GM06990 (cell line): ENCODE measurements around the gene TGFBRAP1.

Experiments used
- DNase-seq: peaks from one replicate; pipeline ENCODE4 v3.0.0-alpha.2; 2011; ENCODE audit not compliant: insufficient read length; ENCODE audit errors: extremely low read depth
- H3K27me3 ChIP-seq: replicated peaks from 2 replicates; pipeline ENCODE4 v1.6.0; 2011; ENCODE audit warnings: low read length; ENCODE audit not compliant: control insufficient read depth, insufficient read depth
- H3K36me3 ChIP-seq: 2 replicates; pipeline ENCODE4 v1.5.1; 2011; ENCODE audit warnings: low read length; ENCODE audit not compliant: control insufficient read depth, insufficient read depth
- H3K4me3 ChIP-seq: replicated peaks from 2 replicates; pipeline ENCODE4 v1.5.1; 2011; ENCODE audit warnings: low read depth, mild to moderate bottlenecking, control low read depth, low read length
- TF ChIP-seq, protein P1 (sequence below): IDR thresholded peaks from 2 replicates; pipeline ENCODE4 v1.5.1; 2011; ENCODE audit warnings: low read length, control low read depth, mild to moderate bottlenecking, inconsistent platforms; ENCODE audit not compliant: insufficient read depth, poor library complexity, severe bottlenecking

The TGFBRAP1 gene

DNA sequence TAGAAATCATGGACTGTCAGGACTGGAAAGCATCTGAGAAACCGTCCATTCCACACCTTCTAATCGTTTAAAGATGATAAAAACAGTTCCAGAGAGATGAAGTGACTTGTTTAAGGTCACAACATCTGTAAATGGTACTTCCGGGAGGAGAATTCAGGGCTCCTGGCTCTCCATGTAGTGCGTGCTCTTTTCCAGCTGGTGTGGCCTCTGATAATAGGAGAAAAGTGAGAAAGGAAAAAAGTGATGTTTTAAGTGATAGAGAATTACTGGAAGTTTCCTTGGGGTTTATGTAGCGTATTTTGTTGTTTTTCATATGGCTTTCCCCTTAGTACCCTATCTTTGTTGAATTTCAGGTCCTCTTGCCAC is 8.5 kb upstream of the TGFBRAP1 start:
- no peaks in the 10 kb centered on the region for H3K27me3 ChIP-seq
- no peak for DNase-seq
- TF ChIP-seq, protein P1, sequence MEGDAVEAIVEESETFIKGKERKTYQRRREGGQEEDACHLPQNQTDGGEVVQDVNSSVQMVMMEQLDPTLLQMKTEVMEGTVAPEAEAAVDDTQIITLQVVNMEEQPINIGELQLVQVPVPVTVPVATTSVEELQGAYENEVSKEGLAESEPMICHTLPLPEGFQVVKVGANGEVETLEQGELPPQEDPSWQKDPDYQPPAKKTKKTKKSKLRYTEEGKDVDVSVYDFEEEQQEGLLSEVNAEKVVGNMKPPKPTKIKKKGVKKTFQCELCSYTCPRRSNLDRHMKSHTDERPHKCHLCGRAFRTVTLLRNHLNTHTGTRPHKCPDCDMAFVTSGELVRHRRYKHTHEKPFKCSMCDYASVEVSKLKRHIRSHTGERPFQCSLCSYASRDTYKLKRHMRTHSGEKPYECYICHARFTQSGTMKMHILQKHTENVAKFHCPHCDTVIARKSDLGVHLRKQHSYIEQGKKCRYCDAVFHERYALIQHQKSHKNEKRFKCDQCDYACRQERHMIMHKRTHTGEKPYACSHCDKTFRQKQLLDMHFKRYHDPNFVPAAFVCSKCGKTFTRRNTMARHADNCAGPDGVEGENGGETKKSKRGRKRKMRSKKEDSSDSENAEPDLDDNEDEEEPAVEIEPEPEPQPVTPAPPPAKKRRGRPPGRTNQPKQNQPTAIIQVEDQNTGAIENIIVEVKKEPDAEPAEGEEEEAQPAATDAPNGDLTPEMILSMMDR: no peak
- peaks cover under 1% of the 10 kb centered on the region for H3K36me3 ChIP-seq
- peak overlapping the region; percentile 95 for H3K4me3 ChIP-seq

DNA sequence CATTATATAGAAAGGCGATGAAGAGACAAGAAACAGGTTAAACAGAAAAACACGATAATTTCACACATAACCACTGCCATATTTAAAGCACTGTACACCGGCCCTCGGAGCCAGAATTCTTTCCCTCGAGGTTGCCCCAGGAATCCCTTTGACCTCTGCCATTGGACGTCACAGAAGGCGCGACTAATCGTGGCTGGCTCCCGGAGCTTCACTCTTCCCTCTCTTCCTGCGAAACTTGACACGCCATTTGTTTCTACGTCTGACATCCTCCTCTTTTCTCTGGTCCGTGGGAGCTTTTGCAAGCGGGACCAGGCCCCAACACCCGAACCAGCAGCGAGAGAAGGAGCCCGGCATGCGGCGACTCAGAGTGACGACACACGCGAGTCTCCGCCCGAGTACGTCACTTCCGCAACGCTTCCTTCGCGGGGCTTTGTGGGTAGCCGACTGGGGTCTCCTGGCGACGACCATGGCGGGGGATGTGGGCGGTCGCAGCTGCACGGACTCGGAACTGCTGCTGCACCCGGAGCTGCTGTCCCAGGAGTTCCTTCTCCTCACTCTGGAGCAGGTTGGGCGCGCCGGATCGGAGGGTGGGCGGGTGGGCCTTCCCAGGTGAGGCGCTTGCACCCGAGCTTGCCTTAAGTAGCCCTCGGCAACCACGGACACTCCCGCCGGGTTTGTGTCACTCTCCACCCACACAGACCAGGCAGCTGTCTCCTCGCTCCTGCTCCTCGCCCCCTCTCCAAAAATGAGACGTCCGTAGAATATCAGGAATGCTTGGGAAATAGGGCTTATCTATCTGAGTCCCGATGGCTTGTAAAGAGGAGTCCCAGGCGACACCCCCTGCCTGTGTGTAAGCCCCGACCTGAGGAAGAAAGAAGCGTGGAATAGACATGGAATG is 7.8 kb upstream of the TGFBRAP1 start, which contains the start of gene C2orf49:
C2orf49 (plus strand) TSS at position 419 of the 898 bp plus-strand sequence; CDS start at position 467, 48 bp downstream.
- Histone ChIP-seq H3K4me3 (peak within 1 kb of the TSS; percentile 95), H3K36me3 (no peaks in the 10 kb centered on the region; the same call in none of the 2 replicates), H3K27me3 (no peaks in the 10 kb centered on the region)
- peak; percentile 89 for DNase-seq
- TF ChIP-seq, protein P1: no peak

DNA sequence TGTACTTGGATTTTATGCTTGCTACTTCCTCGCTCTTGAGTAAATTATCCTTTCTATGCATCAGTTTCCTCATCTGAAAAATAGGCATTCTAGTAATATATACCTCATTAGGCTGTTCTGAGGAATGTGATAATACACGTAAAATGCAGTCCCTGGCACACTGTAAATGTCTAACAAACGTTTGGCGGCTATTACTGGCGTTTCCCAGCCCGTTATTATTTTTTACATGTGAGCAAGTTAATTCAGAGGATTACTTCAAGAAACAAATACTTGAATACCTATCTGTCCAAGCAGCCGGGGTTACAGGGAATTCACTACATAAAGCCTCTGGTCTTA is 7.2 kb upstream of the TGFBRAP1 start:
- Histone ChIP-seq H3K36me3 (no peaks in the 10 kb centered on the region; the same call in none of the 2 replicates), H3K4me3 (peak overlapping the region; percentile 95), H3K27me3 (no peaks in the 10 kb centered on the region)
- DNase-seq: no peak
- TF ChIP-seq, protein P1: no peak

DNA sequence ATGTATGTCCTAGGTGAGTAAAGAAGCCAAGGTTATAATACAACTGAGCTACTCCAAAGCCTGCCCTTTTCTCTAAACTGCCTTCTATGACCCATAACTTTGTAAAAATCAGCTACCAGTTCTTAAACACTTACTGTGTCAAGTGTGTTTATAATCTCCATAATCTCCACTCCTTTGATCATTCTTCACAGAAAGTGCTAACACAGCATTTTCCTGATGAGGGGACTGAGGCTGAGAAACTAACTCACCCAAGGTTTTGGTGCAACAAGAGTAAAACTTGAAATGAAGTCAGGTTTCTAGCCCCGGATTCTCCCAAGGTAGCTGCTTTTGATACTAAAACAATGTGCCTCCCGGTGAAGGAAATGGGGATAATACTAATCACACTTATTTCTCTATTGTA is 5.9 kb upstream of the TGFBRAP1 start:
- H3K36me3 ChIP-seq: no peaks in the 10 kb centered on the region; the same call in 1 of the 2 replicates
- no peak overlapping the region for H3K4me3 ChIP-seq
- no peak for DNase-seq
- H3K27me3 ChIP-seq: no peaks in the 10 kb centered on the region
- TF ChIP-seq, protein P1: no peak

DNA sequence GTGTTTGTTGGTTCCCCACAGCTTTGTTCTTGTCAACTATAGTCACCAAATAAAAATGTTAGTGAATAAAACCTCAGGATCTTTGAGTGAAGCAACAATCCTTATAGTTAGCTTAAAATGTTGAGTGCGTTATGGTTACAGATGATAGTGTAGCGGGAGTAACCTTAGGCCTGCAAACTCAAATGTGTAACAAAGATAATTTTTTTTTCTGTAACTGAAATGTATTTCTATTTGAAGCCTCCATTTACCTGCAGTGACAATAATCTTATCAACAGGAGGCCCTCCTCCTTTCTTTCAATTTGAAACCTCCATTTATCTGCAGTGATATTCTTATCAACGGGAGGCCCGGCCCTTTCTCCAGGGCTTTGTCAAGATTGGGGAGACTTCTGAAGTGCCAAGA is 4.7 kb upstream of the TGFBRAP1 start:
- TF ChIP-seq, protein P1: no peak
- no peak for DNase-seq
- Histone ChIP-seq H3K27me3 (no peaks in the 10 kb centered on the region), H3K36me3 (no peaks in the 10 kb centered on the region; the same call in 1 of the 2 replicates), H3K4me3 (no peak overlapping the region)
